Measurements from ENCODE around the gene TBC1D16. TPM values are rescaled to one million over a fixed set of nuclear protein-coding genes. Genes with fewer than 3 reads are reported as not detected.

TBC1D16 gene
- total RNA-seq, 1 experiment from 2014 or later = 85.8 TPM

DNA sequence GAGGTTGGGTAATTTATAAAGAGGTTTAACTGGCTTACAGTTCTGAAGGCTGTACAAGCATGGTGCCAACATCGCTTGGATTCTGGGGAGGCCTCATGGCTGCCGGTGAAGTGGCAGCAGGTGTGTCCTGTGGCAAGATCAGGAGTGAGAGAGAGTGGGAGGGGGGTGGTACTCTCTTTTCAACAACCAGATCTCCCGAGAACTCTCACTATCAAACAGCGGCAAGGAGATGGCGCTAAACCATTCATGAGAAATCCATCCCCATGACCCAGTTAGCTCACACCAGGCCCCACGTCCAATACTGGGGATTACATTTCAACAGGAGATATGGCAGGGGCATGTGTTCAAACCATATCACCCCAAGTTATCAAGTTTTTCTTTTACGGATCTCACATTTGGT is 152.5 kb downstream of the TBC1D16 start:
- Mint-ChIP-seq H3K27ac (no peak overlapping the region), H3K4me3 (no peak overlapping the region), H3K27me3 (ENCODE audit: low read depth) (peaks cover 44% of the 10 kb centered on the region), H3K4me1 (no peaks in the 10 kb centered on the region; a peak in 1 of 4 replicates), H3K9me3 (no peaks in the 10 kb centered on the region), H3K36me3 (ENCODE audit: insufficient read depth in 1 of 3, low read depth in 3 of 3) (no peaks in the 10 kb centered on the region)
- no peak for DNase-seq
- Histone ChIP-seq H3K4me2 (ENCODE audit: insufficient read depth, insufficient read length, low read length) (no peak overlapping the region), H4K8ac (replicated peaks; ENCODE audit: insufficient read length, low read depth, low read length) (no peak overlapping the region), H3K14ac (ENCODE audit: insufficient read depth, low read length) (no peak overlapping the region), H2BK20ac (ENCODE audit: low read depth, low read length, poor library complexity, severe bottlenecking) (no peak overlapping the region), H3K4ac (ENCODE audit: low read depth, low read length) (no peak overlapping the region), H3K23me2 (ENCODE audit: insufficient read length, low read depth, low read length, poor library complexity, severe bottlenecking) (no peaks in the 10 kb centered on the region), H3K9me3 (ENCODE audit: control insufficient read depth, low read depth, low read length) (no peaks in the 10 kb centered on the region), H3K27ac (ENCODE audit: insufficient read length, low read depth, low read length) (no peak overlapping the region), H3K4me1 (ENCODE audit: insufficient read depth, low read length) (no peaks in the 10 kb centered on the region), H3K79me1 (ENCODE audit: insufficient read depth, low read depth, low read length, poor library complexity, severe bottlenecking) (no peaks in the 10 kb centered on the region), H2AK5ac (ENCODE audit: insufficient read length, low read length) (no peak overlapping the region), H3K27me3 (ENCODE audit: insufficient read depth, low read length) (no peaks in the 10 kb centered on the region), H2BK5ac (ENCODE audit: insufficient read length, low read length) (no peak overlapping the region), H3K9ac (ENCODE audit: extremely low read depth, insufficient read length, low read length) (no peak overlapping the region), H4K5ac (ENCODE audit: insufficient read length, low read depth, low read length) (no peak overlapping the region), H3K79me2 (ENCODE audit: insufficient read depth, low read length) (no peaks in the 10 kb centered on the region), H3K18ac (ENCODE audit: insufficient read length, low read depth, low read length) (no peak overlapping the region), H2BK15ac (ENCODE audit: low read depth, low read length) (no peak overlapping the region), H3K56ac (ENCODE audit: insufficient read length, low read depth, low read length) (no peak overlapping the region), H2BK120ac (ENCODE audit: low read depth, low read length, poor library complexity, severe bottlenecking) (no peak overlapping the region), H2BK12ac (ENCODE audit: insufficient read length, low read depth, low read length) (no peak overlapping the region), H3K23ac (ENCODE audit: insufficient read length, low read depth, low read length) (no peak overlapping the region), H3T11ph (ENCODE audit: low read length) (no peak overlapping the region), H2AFZ (ENCODE audit: low read length) (no peak overlapping the region), H4K20me1 (ENCODE audit: control insufficient read depth, insufficient read depth, insufficient read length) (no peaks in the 10 kb centered on the region), H4K91ac (ENCODE audit: insufficient read length, low read depth, low read length) (no peak overlapping the region)
- WGBS (ENCODE audit: extremely low coverage, insufficient read length, low lambda C conversion rate) = no CpG with 5 or more reads among the region's 7 CpGs
- no peak; the same call in 2 of the 3 replicates for TF ChIP-seq CTCF (conservative IDR thresholded peaks at IDR 0.05)

Other genes starting within 250 kb of the TBC1D16 start
- 1.2 and 2.9 TPM in 2 replicates for gene CBX8, start 238.8 kb downstream of the TBC1D16 start, total RNA-seq (2021)
- gene CBX4, start 196.4 kb downstream of the TBC1D16 start, total RNA-seq (2021) = 5.1 and 6.2 TPM in 2 replicates
- 7.8 and 8.9 TPM in 2 replicates for gene CCDC40, start 770 bp upstream of the TBC1D16 start, total RNA-seq (2021)
- gene GAA, start 65.7 kb upstream of the TBC1D16 start, total RNA-seq (2021) = 28.9 and 30.3 TPM in 2 replicates
- gene EIF4A3, start 111.3 kb upstream of the TBC1D16 start, total RNA-seq (2021) = 162 and 168 TPM in 2 replicates
- gene CARD14, start 134.2 kb upstream of the TBC1D16 start, total RNA-seq (2021) = 0.24 and 0.35 TPM in 2 replicates
- 19.8 and 21.6 TPM in 2 replicates for gene SGSH, start 184.5 kb upstream of the TBC1D16 start, total RNA-seq (2021)
- 24.0 and 26.5 TPM in 2 replicates for gene SLC26A11, start 184.6 kb upstream of the TBC1D16 start, total RNA-seq (2021)
- 32.5 and 34.3 TPM in 2 replicates for gene RNF213, start 225.0 kb upstream of the TBC1D16 start, total RNA-seq (2021)